Osteoblast (primary cell): ENCODE results near the gene PIK3R2. TPM values are rescaled to one million over a fixed set of nuclear protein-coding genes. Genes with fewer than 3 reads are reported as not detected.

Source experiments
- DNase-seq: peaks from one replicate; pipeline ENCODE4 v3.0.0; 2011; ENCODE audit warnings: low spot score, mixed read lengths; ENCODE audit not compliant: insufficient read length; ENCODE audit errors: missing footprints
- H2AFZ ChIP-seq: 2 replicates; pipeline ENCODE4 v1.6.0; 2011; ENCODE audit warnings: mild to moderate bottlenecking, low read length
- H3K27ac ChIP-seq: 2 replicates; pipeline ENCODE4 v1.5.1; 2011; ENCODE audit warnings: mild to moderate bottlenecking, low read depth, low read length, moderate library complexity
- H3K27me3 ChIP-seq: 2 replicates; pipeline ENCODE4 v1.6.0; 2012; ENCODE audit warnings: mild to moderate bottlenecking, control low read depth, inconsistent platforms, low read length, moderate library complexity; ENCODE audit not compliant: insufficient read depth
- H3K36me3 ChIP-seq: 2 replicates; pipeline ENCODE4 v1.5.1; 2011; ENCODE audit warnings: mild to moderate bottlenecking, low read length, control low read depth, moderate library complexity; ENCODE audit not compliant: insufficient read depth
- H3K4me1 ChIP-seq: 2 replicates; pipeline ENCODE4 v1.5.1; 2011; ENCODE audit warnings: mild to moderate bottlenecking, low read length, control low read depth, moderate library complexity; ENCODE audit not compliant: insufficient read depth
- H3K4me2 ChIP-seq: 2 replicates; pipeline ENCODE4 v1.6.0; 2011; ENCODE audit warnings: mild to moderate bottlenecking, low read length; ENCODE audit not compliant: insufficient read depth
- H3K4me3 ChIP-seq: fragments of 200-600 bp; sonication (generic); 3 replicates; pipeline ENCODE4 v1.5.1; 2012; ENCODE audit warnings: mild to moderate bottlenecking, low read length, inconsistent platforms; ENCODE audit not compliant: insufficient read depth
- H3K79me2 ChIP-seq: 2 replicates; pipeline ENCODE4 v1.6.0; 2012; ENCODE audit warnings: mild to moderate bottlenecking, low read length, control low read depth, inconsistent platforms; ENCODE audit not compliant: insufficient read depth
- H3K9me3 ChIP-seq: 2 replicates; pipeline ENCODE4 v1.5.1; 2011; ENCODE audit warnings: low read depth, low read length, control low read depth
- H4K20me1 ChIP-seq: 2 replicates; pipeline ENCODE4 v1.6.0; 2012; ENCODE audit warnings: mild to moderate bottlenecking, low read length, control low read depth; ENCODE audit not compliant: insufficient read depth
- total RNA-seq: library from RNA; depleted of rRNA; stranded (reverse); fragments of >200 nt; gene quantifications from 2 replicates; pipeline ENCODE4 v1.2.3, GENCODE V29; 2012
- TF ChIP-seq, protein P1 (sequence below): IDR thresholded peaks from 2 replicates; pipeline ENCODE4 v1.5.1; 2011; ENCODE audit warnings: mild to moderate bottlenecking, low read depth, low read length, moderate library complexity; ENCODE audit errors: extremely low read depth

PIK3R2 gene
- total RNA-seq, 1 donor, result 25.7 TPM

DNA sequence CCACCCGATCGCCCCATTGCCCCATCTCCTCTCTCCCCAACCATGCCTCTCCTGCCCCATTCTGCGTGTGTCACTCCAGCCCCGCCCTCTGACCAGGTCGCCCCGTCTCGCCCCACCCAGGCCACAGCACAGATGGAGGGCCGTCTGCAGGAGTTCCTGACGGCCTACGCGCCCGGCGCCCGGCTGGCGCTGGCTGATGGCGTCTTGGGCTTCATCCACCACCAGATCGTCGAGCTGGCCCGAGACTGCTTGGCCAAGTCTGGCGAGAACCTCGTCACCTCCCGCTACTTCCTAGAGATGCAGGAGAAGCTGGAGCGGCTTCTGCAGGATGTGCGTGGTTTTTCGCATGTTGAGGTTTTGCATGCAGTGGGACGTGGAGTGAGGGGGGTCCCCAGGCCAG, 29.1 kb upstream of the PIK3R2 start:
- Histone ChIP-seq H2AFZ (no peak overlapping the region), H3K4me1 (no peaks in the 10 kb centered on the region), H3K36me3 (peaks cover 6% of the 10 kb centered on the region), H3K4me2 (no peak overlapping the region), H4K20me1 (peaks cover 11% of the 10 kb centered on the region), H3K79me2 (no peaks in the 10 kb centered on the region), H3K4me3 (no peak overlapping the region), H3K9me3 (no peaks in the 10 kb centered on the region), H3K27ac (no peak overlapping the region), H3K27me3 (no peaks in the 10 kb centered on the region)
- TF ChIP-seq, protein P1, sequence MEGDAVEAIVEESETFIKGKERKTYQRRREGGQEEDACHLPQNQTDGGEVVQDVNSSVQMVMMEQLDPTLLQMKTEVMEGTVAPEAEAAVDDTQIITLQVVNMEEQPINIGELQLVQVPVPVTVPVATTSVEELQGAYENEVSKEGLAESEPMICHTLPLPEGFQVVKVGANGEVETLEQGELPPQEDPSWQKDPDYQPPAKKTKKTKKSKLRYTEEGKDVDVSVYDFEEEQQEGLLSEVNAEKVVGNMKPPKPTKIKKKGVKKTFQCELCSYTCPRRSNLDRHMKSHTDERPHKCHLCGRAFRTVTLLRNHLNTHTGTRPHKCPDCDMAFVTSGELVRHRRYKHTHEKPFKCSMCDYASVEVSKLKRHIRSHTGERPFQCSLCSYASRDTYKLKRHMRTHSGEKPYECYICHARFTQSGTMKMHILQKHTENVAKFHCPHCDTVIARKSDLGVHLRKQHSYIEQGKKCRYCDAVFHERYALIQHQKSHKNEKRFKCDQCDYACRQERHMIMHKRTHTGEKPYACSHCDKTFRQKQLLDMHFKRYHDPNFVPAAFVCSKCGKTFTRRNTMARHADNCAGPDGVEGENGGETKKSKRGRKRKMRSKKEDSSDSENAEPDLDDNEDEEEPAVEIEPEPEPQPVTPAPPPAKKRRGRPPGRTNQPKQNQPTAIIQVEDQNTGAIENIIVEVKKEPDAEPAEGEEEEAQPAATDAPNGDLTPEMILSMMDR, result no peak
- no peak for DNase-seq

DNA sequence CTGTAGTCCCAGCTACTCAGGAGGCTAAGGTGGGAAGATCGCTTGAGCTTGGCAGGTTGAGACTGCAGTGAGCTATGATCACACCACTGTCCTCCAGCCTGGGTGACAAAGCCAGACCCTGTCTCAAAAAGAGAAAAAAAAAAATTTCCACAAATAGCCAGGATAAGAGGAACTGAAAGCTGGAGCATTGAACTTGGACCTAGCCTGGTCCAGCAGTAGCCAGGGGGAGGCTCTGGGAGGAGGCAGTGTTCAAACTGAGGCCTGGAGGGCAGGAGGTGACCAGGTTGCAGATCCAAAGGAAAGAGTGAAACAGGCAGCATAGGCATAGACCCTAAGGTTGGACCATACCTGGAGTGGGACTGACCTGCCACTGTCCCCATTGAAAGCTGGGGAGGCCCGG, 26.9 kb upstream of the PIK3R2 start:
- no peak for DNase-seq
- TF ChIP-seq, protein P1, result no peak
- H2AFZ ChIP-seq, result no peak overlapping the region
- no peak overlapping the region for H3K4me3 ChIP-seq
- peaks cover 6% of the 10 kb centered on the region for H4K20me1 ChIP-seq
- H3K27ac ChIP-seq, result no peak overlapping the region
- no peaks in the 10 kb centered on the region for H3K9me3 ChIP-seq
- no peaks in the 10 kb centered on the region for H3K79me2 ChIP-seq
- H3K27me3 ChIP-seq, result no peaks in the 10 kb centered on the region
- peaks cover 23% of the 10 kb centered on the region for H3K36me3 ChIP-seq
- no peak overlapping the region for H3K4me2 ChIP-seq
- H3K4me1 ChIP-seq, result no peaks in the 10 kb centered on the region

DNA sequence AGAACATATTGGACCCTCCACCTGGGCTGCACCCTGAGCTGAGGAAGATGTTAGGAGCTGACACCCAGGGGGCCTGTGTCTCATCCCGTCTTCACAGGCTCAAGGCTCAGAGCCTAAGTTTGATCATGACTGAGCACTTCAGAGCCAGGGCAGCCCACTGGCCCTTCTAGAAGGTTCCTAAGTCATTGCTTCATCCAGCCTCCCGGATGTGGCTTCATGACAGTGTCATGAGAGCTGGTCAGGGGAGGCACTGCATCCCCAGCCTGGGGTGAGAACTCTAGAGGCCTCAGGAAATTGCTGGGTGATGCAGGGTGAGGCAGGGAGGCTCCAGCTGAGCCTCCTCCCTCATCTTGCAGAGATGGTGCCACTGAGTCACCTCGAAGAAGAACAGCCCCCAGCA, 24.9 kb upstream of the PIK3R2 start:
- H3K4me3 ChIP-seq, result no peak overlapping the region
- H4K20me1 ChIP-seq, result peaks cover 1% of the 10 kb centered on the region
- H3K4me1 ChIP-seq, result no peaks in the 10 kb centered on the region
- no peaks in the 10 kb centered on the region for H3K27me3 ChIP-seq
- no peak overlapping the region for H3K27ac ChIP-seq
- TF ChIP-seq, protein P1, result no peak
- H3K4me2 ChIP-seq, result no peak overlapping the region
- H3K36me3 ChIP-seq, result peaks cover 31% of the 10 kb centered on the region
- no peak overlapping the region for H2AFZ ChIP-seq
- no peaks in the 10 kb centered on the region for H3K9me3 ChIP-seq
- peak; percentile 77 for DNase-seq
- no peaks in the 10 kb centered on the region for H3K79me2 ChIP-seq

DNA sequence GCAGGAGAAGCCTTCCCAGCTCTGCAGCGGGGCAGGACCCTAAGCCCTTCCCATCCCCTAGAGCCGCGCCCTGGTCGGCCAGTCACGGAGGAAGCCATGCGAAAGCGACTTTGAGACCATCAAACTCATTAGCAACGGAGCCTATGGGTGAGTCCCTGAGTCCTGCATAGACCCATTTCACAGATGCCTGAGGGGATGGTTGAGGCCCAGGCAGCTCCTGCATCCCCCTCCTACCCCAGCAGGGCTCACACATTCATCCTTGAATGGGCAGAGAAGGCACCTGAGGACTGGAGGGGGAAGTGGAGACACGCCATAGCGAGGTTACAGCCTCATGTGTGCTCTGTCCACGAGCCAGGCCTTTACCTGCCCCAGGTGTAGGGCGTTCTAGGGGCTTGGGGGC, 24.2 kb upstream of the PIK3R2 start:
- peaks cover 33% of the 10 kb centered on the region for H3K36me3 ChIP-seq
- TF ChIP-seq, protein P1, result no peak
- no peaks in the 10 kb centered on the region for H3K9me3 ChIP-seq
- DNase-seq, result peak; percentile 77
- no peaks in the 10 kb centered on the region for H3K4me1 ChIP-seq
- H3K27me3 ChIP-seq, result no peaks in the 10 kb centered on the region
- H2AFZ ChIP-seq, result no peak overlapping the region
- H3K79me2 ChIP-seq, result no peaks in the 10 kb centered on the region
- H3K27ac ChIP-seq, result no peak overlapping the region
- H3K4me2 ChIP-seq, result no peak overlapping the region
- no peak overlapping the region for H3K4me3 ChIP-seq
- H4K20me1 ChIP-seq, result no peaks in the 10 kb centered on the region
